GM18868 (cell line): ENCODE data around the gene RNASEH2B.
A peak's percentile ranks its signal among the peaks of the same experiment; 100 is the strongest.

Experiments
- ATAC-seq: cut with Tn5 transposase; IDR thresholded peaks from one replicate; pipeline ENCODE4 v1.9.1; 2021; ENCODE audit warnings: mild to moderate bottlenecking, moderate library complexity; ENCODE audit not compliant: unreplicated experiment

RNASEH2B gene

GRCh38 chr13:50936679-50937078, 27.1 kb downstream of the RNASEH2B start:
- ATAC-seq = no peak

- ATAC-seq = no peak
Observed at GRCh38 chr13:50940509-50940908, 30.9 kb downstream of the RNASEH2B start.

GRCh38 chr13:50941146-50941545, 31.6 kb downstream of the RNASEH2B start:
- ATAC-seq = no peak

- no peak for ATAC-seq
Observed at GRCh38 chr13:50942630-50943311, 33.2 kb downstream of the RNASEH2B start.

- no peak for ATAC-seq
Observed at GRCh38 chr13:50945669-50946068, 36.1 kb downstream of the RNASEH2B start.

GRCh38 chr13:50948601-50949000, 39.0 kb downstream of the RNASEH2B start:
- ATAC-seq = no peak

GRCh38 chr13:50950849-50951248, 41.3 kb downstream of the RNASEH2B start:
- no peak for ATAC-seq

- no peak for ATAC-seq
Observed at GRCh38 chr13:50951366-50951765, 41.8 kb downstream of the RNASEH2B start.

GRCh38 chr13:50955241-50955640, 45.6 kb downstream of the RNASEH2B start:
- ATAC-seq = no peak

GRCh38 chr13:50955798-50956197, 46.2 kb downstream of the RNASEH2B start:
- ATAC-seq = no peak

GRCh38 chr13:50957620-50958019, 48.0 kb downstream of the RNASEH2B start:
- ATAC-seq = no peak

GRCh38 chr13:50969691-50970090, 60.1 kb downstream of the RNASEH2B start:
- no peak for ATAC-seq

- ATAC-seq = no peak
Observed at GRCh38 chr13:50970956-50971355, 61.4 kb downstream of the RNASEH2B start.

GRCh38 chr13:50974268-50974667, 64.7 kb downstream of the RNASEH2B start:
- no peak for ATAC-seq

- ATAC-seq = no peak
Observed at GRCh38 chr13:50979187-50979586, 69.6 kb downstream of the RNASEH2B start.

GRCh38 chr13:50981686-50982085, 72.1 kb downstream of the RNASEH2B start:
- ATAC-seq = no peak

- ATAC-seq = no peak
Observed at GRCh38 chr13:50989476-50989875, 79.9 kb downstream of the RNASEH2B start.

GRCh38 chr13:50990065-50990817, 80.7 kb downstream of the RNASEH2B start:
- ATAC-seq = no peak

- ATAC-seq = no peak
Observed at GRCh38 chr13:50990818-50991506, 81.4 kb downstream of the RNASEH2B start.

GRCh38 chr13:50991579-50992521, 82.3 kb downstream of the RNASEH2B start:
- peak; percentile 94 for ATAC-seq

GRCh38 chr13:50993371-50993770, 83.8 kb downstream of the RNASEH2B start:
- no peak for ATAC-seq
